ENCODE data around the gene ATF6.

ATF6 gene

DNA sequence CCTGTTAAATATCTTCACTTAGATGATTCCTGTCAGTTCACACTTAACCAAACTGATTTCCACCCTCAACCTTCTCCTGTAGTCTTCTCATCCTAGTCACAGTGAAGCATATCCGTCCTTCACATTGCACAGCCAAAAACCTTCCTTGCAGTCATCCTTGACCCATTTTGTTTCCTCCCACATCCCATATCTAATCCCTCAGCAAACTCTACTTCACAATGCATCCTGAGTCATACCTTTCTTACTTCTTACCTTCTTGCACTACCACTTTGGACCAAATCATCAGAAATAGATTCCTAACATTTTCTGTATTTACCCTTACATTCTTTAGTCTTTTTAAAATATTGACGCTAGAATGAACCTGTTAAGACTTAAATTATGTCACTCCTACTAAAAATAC is 170.7 kb downstream of the ATF6 start:
- Histone ChIP-seq H3K27me3 (ENCODE audit: insufficient read depth, low read depth) (no peaks in the 10 kb centered on the region), H4K20me1 (ENCODE audit: insufficient read depth) (no peaks in the 10 kb centered on the region), H3K4me2 (no peak overlapping the region), H3K4me1 (ENCODE audit: low read depth, poor library complexity, severe bottlenecking) (peaks cover 21% of the 10 kb centered on the region), H3K4me3 (IDR thresholded peaks at IDR 0.05; ENCODE audit: insufficient read depth, low read depth, low read length) (no peak overlapping the region), H3K9ac (no peak overlapping the region), H3K79me2 (ENCODE audit: insufficient read depth, low read depth) (no peaks in the 10 kb centered on the region), H2AFZ (ENCODE audit: low read depth) (no peak overlapping the region), H3K27ac (no peak overlapping the region), H3K36me3 (ENCODE audit: insufficient read depth) (no peaks in the 10 kb centered on the region)
- TF ChIP-seq, protein P1, sequence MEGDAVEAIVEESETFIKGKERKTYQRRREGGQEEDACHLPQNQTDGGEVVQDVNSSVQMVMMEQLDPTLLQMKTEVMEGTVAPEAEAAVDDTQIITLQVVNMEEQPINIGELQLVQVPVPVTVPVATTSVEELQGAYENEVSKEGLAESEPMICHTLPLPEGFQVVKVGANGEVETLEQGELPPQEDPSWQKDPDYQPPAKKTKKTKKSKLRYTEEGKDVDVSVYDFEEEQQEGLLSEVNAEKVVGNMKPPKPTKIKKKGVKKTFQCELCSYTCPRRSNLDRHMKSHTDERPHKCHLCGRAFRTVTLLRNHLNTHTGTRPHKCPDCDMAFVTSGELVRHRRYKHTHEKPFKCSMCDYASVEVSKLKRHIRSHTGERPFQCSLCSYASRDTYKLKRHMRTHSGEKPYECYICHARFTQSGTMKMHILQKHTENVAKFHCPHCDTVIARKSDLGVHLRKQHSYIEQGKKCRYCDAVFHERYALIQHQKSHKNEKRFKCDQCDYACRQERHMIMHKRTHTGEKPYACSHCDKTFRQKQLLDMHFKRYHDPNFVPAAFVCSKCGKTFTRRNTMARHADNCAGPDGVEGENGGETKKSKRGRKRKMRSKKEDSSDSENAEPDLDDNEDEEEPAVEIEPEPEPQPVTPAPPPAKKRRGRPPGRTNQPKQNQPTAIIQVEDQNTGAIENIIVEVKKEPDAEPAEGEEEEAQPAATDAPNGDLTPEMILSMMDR (conservative IDR thresholded peaks at IDR 0.05; ENCODE audit: low read depth, low read length), result no peak

DNA sequence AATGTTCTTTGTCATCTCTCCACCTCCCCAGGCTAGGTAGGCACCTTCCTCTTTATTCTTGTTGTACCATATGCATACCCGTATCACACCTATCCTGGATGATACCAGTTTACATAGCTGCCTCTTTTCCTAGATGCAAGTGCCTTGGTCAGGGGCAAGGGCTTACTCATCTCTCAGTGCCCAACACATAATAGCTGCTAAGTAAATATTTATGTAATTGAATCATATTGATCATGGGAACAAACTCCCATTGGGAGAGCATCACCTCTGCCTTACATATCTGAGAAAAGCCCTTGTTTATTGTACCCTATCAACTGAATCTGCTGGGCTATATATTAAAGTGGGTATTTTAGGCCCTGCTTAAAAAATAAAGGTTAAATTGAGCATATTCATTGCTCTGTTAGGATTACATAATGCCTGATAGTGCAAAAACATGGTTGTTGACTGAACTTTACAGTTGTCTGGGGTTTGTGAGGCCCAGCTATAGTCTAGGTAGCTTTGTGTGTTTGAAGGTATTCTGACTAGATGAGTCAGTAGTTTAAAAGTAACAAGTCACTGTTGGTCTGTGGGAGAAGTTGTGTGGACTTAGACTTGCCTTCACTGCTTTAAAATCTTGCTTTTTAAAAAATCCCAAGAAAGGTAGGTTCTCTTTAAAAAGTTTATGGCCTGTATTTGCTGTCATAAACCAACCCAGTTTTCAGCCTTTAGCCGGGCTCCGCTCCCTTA is 174.9 kb downstream of the ATF6 start:
- no peak overlapping the region for H3K27ac ChIP-seq

DNA sequence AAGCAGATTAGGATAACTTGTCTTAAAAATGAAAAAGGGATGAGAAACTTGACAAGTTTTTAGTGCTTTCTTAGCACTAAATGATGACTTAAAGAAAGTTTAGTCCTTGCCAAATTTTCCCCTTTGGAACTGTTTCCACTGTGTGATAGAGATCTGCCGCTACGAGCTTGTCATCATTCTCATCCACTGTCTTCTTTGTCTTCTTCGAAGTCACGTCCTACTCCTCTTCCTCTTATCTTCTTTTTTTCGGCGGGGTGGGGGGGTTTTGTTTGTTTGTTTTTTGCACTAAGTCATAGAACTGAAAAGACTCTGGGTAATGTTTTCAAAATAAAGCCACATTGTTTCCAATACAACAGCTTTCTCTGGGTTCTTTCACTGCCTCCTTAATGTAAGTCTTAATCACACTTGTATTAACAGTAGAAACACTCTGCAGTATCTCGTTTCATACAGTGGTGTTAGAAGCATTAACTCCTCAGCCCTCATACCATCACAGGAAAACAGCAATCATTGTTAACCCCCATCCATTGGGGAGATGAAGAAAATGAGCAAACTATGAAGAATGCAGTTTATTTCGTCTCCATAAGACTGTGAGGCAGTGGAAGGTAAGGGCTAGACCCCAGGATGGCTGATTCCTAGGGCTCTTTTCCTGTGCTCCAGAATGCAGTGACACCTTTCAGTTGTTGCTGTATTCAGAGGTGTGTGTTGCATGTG is 175.8 kb downstream of the ATF6 start:
- no peaks in the 10 kb centered on the region for H4K20me1 ChIP-seq (ENCODE audit: insufficient read depth)
- no peak overlapping the region for H3K4me2 ChIP-seq
- TF ChIP-seq, protein P1 (conservative IDR thresholded peaks at IDR 0.05; ENCODE audit: low read depth, low read length), result no peak
- H3K27me3 ChIP-seq (ENCODE audit: insufficient read depth, low read depth), result no peaks in the 10 kb centered on the region
- no peak overlapping the region for H2AFZ ChIP-seq (ENCODE audit: low read depth)
- H3K4me3 ChIP-seq (IDR thresholded peaks at IDR 0.05; ENCODE audit: insufficient read depth, low read depth, low read length), result no peak overlapping the region
- H3K27ac ChIP-seq, result no peak overlapping the region
- H3K4me1 ChIP-seq (ENCODE audit: low read depth, poor library complexity, severe bottlenecking), result peaks cover 8% of the 10 kb centered on the region
- H3K36me3 ChIP-seq (ENCODE audit: insufficient read depth), result no peaks in the 10 kb centered on the region
- H3K9ac ChIP-seq, result no peak overlapping the region
- no peaks in the 10 kb centered on the region for H3K79me2 ChIP-seq (ENCODE audit: insufficient read depth, low read depth)

More for the DNA sequence above, 174.9 kb downstream of the ATF6 start:
- Histone ChIP-seq H3K79me2 (ENCODE audit: insufficient read depth, low read depth) (no peaks in the 10 kb centered on the region), H3K36me3 (ENCODE audit: insufficient read depth) (no peaks in the 10 kb centered on the region), H4K20me1 (ENCODE audit: insufficient read depth) (no peaks in the 10 kb centered on the region), H3K9ac (no peak overlapping the region), H2AFZ (ENCODE audit: low read depth) (no peak overlapping the region), H3K4me2 (no peak overlapping the region), H3K4me1 (ENCODE audit: low read depth, poor library complexity, severe bottlenecking) (no peaks in the 10 kb centered on the region), H3K27me3 (ENCODE audit: insufficient read depth, low read depth) (no peaks in the 10 kb centered on the region), H3K4me3 (IDR thresholded peaks at IDR 0.05; ENCODE audit: insufficient read depth, low read depth, low read length) (no peak overlapping the region)
- TF ChIP-seq, protein P1 (conservative IDR thresholded peaks at IDR 0.05; ENCODE audit: low read depth, low read length), result no peak

DNA sequence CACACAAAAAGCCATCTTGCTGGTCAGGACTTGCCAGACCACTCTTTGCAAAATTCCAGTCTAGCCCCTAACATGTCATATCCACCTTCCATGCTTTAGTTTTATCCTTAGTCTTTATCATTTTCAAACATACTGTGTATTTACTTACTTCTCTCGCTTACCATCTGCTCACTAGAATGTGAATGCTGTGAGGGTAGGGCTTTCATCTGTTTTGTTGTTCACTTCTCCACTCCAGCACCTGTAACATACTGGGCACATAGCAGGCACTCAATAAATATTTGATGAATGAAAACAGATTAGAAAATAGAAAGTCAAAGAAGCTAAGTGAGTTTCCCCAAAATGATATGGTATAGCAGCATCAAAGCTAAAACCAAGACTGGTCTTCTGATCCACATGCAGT is 177.6 kb downstream of the ATF6 start:
- Histone ChIP-seq H3K27ac (no peak overlapping the region), H4K20me1 (ENCODE audit: insufficient read depth) (no peaks in the 10 kb centered on the region), H3K4me1 (ENCODE audit: low read depth, poor library complexity, severe bottlenecking) (peaks cover 8% of the 10 kb centered on the region), H3K4me2 (no peak overlapping the region), H3K4me3 (IDR thresholded peaks at IDR 0.05; ENCODE audit: insufficient read depth, low read depth, low read length) (no peak overlapping the region), H2AFZ (ENCODE audit: low read depth) (no peak overlapping the region), H3K27me3 (ENCODE audit: insufficient read depth, low read depth) (no peaks in the 10 kb centered on the region), H3K36me3 (ENCODE audit: insufficient read depth) (no peaks in the 10 kb centered on the region), H3K79me2 (ENCODE audit: insufficient read depth, low read depth) (no peaks in the 10 kb centered on the region), H3K9ac (no peak overlapping the region)
- TF ChIP-seq, protein P1 (conservative IDR thresholded peaks at IDR 0.05; ENCODE audit: low read depth, low read length), result no peak

Measured in KMS-11 (cell line).